ENCODE measurements around the gene TMEM254.
A peak's percentile ranks its signal among the peaks of the same experiment; 100 is the strongest.
"Not testable (repeated sequence)": the region's sequence is repeated elsewhere in the genome, so short reads cannot be mapped to it uniquely, and the experiment has no call there.

TMEM254 gene

DNA sequence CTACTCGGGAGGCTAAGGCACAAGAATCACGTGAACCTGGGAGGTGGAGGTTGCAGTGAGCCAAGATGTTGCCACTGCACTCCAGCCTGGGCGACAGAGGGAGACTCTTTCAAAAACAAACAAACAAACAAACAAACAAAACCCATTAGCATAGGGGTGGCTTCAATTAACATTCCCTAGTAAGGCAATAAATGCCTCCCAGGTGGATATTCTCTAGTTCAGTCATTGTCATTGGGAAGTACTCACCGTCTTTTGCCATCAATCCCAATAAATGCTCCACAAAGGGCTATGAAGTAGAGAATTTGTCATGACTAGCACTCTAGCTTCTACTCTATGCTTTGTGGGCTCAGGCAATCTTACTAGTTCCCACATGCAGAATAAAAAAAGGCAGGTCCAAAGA, 11.7 kb upstream of the TMEM254 start:
- TF ChIP-seq, protein P1, sequence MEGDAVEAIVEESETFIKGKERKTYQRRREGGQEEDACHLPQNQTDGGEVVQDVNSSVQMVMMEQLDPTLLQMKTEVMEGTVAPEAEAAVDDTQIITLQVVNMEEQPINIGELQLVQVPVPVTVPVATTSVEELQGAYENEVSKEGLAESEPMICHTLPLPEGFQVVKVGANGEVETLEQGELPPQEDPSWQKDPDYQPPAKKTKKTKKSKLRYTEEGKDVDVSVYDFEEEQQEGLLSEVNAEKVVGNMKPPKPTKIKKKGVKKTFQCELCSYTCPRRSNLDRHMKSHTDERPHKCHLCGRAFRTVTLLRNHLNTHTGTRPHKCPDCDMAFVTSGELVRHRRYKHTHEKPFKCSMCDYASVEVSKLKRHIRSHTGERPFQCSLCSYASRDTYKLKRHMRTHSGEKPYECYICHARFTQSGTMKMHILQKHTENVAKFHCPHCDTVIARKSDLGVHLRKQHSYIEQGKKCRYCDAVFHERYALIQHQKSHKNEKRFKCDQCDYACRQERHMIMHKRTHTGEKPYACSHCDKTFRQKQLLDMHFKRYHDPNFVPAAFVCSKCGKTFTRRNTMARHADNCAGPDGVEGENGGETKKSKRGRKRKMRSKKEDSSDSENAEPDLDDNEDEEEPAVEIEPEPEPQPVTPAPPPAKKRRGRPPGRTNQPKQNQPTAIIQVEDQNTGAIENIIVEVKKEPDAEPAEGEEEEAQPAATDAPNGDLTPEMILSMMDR (IDR thresholded peaks at IDR 0.05; ENCODE audit: low read length, missing control alignments): no peak
- H3K4me3 ChIP-seq (replicated peaks; ENCODE audit: low read depth, low read length): no peak overlapping the region
- DNase-seq (ENCODE audit: low read depth): no peak

GRCh38 chr10:80067821-80068220, 10.6 kb upstream of the TMEM254 start:
- not testable (repeated sequence) for H3K4me3 ChIP-seq (replicated peaks; ENCODE audit: low read depth, low read length); DNase-seq (ENCODE audit: low read depth)

DNA sequence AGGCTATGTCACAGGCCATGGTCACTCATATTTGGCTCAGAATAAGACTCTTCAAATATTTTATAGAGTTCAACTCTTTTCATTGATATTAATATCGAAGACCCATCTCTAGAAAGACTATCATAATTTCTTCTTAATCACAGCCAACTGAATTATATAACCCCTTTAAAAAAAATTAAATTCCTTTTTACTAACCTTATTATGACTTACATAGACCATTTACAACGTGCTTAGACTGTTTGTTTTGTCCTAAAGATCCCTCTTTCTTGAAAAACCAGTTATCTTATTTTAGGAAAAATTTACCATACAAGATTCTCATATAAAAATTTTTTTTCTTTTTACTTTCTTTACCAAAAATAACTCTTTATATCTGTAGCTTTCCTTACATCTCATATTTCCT, 10.2 kb upstream of the TMEM254 start:
- TF ChIP-seq, protein P1 (IDR thresholded peaks at IDR 0.05; ENCODE audit: low read length, missing control alignments): no peak
- no peak for DNase-seq (ENCODE audit: low read depth)
- no peak overlapping the region for H3K4me3 ChIP-seq (replicated peaks; ENCODE audit: low read depth, low read length)

- no peak for DNase-seq (ENCODE audit: low read depth)
- H3K4me3 ChIP-seq (replicated peaks; ENCODE audit: low read depth, low read length): no peak overlapping the region
- TF ChIP-seq, protein P1 (IDR thresholded peaks at IDR 0.05; ENCODE audit: low read length, missing control alignments): no peak
Measured at GRCh38 chr10:80070057-80070456, 8.4 kb upstream of the TMEM254 start.

DNA sequence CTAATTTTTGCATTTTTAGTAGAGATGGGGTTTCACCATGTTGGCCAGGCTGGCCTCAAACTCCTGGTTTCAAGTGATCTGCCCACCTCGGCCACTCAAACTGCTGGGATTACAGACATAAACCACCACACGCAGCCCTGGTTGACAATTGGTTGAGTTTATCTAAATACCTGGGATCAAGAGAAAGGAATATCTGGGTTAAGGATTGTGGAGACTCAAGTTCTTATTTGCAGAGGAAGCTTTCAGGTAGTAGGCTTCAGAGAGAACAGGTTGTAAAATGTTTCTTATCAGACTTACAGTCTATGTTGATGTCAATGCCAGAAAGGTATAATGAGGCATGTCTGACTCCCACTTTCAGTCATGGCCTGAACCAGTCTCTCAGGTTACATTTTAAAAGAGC, 5.9 kb upstream of the TMEM254 start:
- TF ChIP-seq, protein P1 (IDR thresholded peaks at IDR 0.05; ENCODE audit: low read length, missing control alignments): no peak
- H3K4me3 ChIP-seq (replicated peaks; ENCODE audit: low read depth, low read length): no peak overlapping the region
- DNase-seq (ENCODE audit: low read depth): no peak

GRCh38 chr10:80075781-80076180, 2.7 kb upstream of the TMEM254 start:
- TF ChIP-seq, protein P1 (IDR thresholded peaks at IDR 0.05; ENCODE audit: low read length, missing control alignments): no peak
- DNase-seq (ENCODE audit: low read depth): peak; percentile 6
- no peak overlapping the region for H3K4me3 ChIP-seq (replicated peaks; ENCODE audit: low read depth, low read length)

DNA sequence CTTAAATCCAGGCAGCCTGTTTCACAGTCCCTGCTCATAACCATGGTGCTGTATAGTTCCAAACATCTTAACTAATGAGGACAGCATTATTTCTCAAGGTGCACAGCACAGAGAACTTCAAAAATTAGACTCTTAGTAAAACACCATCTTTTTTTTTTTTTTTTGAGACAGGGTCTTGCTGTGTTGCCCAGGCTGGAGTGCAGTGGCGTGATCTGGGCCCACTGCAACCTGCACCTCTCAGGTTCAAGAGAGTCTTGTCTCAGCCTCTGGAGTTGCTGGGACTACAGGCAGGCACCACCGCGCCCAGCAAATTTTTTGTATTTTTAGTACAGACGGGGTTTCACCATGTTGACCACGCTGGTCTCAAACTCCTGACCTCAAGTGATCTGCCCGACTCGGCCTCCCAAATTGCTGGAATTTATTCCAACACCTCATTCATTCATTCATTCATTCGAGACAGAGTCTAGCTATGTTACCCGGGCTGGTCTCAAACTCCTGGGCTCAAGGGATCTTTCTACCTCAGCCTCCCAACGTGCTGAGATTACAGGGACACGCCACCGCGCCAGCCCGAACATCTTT, 507 bp upstream of the TMEM254 start:
- TF ChIP-seq, protein P1 (IDR thresholded peaks at IDR 0.05; ENCODE audit: low read length, missing control alignments): no peak
- H3K4me3 ChIP-seq (replicated peaks; ENCODE audit: low read depth, low read length): peak overlapping the region; percentile 95
- DNase-seq (ENCODE audit: low read depth): no peak
